Activated CD4-positive, CD25-positive, alpha-beta regulatory T cell treated with anti-CD3 and anti-CD28 coated beads, Interleukin-2, amount 50 U/mL, for 16 hours (primary cell): ENCODE measurements around the gene PRDM16.
"Not testable (repeated sequence)": the region's sequence is repeated elsewhere in the genome, so short reads cannot be mapped to it uniquely, and the experiment has no call there.

Experiments
- DNase-seq: peaks from one replicate; pipeline ENCODE4 v3.0.0-alpha.2; 2020; ENCODE audit warnings: low read depth, low spot score

The PRDM16 gene

DNA sequence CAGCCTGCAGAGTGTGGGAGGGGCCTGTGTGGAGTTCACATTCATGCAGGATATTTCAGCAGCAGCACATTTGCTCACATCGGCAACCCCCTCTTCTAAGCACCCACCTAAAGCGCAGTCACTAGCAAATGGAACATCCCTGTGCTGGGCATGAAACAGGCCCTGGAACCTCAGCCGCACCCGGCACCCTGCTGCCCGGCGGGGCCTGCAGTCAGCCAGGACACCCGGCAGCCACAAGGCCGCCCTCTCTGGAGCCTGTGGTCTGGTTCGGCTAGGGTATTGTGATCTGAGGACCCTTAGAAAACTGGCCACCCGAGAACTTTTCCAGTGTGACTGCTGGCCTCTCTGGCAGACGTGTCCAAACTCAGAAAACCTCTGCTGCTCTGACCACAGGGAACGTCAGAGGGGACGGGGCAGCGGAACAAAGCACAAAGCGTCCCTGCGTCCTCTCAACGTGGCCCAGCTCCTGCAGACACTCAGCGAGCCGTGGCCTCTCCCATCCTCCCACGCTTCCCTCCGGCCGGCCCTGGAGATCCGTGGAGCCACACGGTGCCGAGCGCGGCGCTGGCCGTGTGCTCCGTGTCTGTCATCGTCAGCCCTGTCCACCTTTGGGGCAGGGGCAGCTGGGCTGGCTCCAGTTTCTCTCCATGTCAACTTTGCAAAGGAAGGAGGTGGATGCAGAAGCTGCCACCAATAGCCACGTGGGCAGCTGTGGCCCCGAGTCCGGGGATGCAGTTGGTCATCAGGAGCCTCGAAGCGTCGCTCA lies 209.6 kb downstream of the PRDM16 start:
- no peak for DNase-seq

DNA sequence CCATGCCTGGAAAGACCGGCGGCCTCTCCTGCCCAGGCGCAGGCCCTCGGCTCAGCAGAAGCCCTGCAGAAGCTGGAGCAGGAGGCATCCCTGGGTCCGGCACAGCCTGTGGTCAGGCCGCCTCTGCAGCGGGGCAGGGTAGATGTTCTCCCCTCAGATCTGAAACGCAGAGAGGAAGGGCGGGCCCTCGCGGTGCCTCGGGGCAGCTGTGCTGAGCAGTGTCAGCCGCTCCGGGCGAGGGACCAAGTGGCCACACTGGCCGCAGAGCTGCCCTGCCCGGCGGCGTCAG lies 210.1 kb downstream of the PRDM16 start:
- DNase-seq = no peak

DNA sequence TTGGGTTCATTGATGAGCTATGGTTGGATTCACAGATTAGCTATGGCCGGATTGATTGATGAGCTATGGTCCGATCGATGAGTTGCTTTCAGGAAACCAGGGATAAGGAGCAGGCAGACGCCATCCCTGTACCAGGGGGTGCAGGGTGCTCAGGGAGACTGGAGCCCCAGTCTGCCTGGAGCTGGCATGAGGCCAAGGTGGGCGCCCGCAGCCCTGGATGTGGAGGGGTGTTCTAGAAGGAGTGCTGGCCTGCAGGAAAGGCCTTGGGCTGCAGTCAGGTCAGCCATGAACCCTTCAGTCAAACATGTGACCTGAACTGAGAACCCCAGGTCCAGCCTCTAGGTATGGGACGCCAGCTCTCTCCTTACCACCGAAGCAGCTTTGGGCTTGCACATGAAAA lies 212.7 kb downstream of the PRDM16 start:
- no peak for DNase-seq

DNA sequence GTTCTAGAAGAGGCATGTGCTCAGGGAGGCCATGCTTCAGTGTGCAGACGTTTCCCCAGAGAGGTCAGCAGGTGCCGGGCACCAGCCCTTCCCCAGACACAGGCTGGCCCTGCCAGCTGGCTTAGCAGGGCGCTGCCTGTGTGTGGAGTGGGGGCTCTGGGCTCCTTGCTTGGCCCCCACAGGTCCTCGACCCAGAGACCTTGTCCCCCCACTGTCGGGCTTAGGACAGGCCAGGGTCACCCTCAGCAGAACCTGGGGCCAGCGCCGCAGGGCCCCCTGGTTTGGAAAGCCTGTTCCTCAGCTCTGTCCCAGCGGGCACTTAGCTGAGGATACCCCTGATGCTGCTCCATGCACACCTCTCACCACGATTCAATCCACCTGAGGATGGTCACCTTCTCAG lies 213.2 kb downstream of the PRDM16 start:
- DNase-seq = no peak

DNA sequence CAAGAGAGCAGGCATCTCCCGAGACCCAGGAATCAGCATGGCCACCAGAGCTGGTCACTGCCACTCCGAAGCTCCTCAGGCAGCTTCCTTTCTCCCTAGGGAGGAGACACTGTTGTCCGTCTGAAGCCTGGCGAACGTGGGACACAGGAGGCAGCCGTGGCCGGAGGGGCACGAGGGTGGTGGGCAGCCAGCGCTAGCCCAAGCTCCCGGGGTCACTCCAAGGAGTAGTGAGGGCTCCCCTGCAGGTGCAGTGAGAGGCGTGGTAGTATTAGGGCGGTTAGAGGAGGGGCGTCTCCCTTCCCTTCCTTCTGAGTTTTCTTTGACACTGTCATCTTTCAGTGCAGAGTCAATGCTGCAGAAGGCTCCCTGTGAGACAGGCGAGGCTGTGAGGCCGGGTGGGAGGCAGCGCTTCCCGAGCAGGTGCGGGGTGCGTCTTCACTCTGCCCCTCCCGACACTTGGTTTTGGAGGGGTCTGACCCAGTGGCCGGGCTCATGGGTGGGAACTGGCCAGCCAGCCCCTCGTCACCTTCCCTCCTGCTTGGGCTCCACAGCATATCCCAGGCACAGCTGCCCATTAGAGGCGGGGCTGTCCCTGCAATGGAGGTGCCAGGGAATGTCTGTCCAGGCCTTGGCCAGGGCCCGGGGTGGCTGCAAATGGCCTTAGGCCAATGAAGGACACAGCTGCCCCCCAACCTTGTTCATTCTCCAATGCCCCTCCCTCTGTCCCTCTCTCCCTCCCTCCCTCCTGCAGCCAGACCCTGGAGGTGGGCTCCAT lies 213.8 kb downstream of the PRDM16 start:
- DNase-seq = no peak

DNA sequence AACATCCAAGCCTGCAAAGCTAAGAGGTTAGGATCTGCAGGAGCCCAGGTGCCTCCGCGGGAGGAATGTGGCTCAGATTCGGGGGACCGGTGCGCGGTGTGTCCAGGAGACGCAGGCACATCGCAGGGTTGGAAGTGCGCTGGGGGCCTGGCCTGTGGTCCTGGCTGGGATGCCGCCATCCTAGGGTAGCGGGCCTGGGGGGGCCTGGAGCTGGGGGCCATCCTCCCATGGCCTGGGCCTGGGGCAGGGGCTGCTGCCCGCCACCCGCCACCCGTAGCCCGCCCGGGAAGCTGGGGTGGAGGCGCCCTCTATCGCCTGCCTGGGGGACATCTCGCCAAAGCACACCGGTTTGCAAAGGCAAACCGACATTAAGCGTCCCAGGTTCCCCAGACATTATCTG lies 214.8 kb downstream of the PRDM16 start:
- DNase-seq = no peak

DNA sequence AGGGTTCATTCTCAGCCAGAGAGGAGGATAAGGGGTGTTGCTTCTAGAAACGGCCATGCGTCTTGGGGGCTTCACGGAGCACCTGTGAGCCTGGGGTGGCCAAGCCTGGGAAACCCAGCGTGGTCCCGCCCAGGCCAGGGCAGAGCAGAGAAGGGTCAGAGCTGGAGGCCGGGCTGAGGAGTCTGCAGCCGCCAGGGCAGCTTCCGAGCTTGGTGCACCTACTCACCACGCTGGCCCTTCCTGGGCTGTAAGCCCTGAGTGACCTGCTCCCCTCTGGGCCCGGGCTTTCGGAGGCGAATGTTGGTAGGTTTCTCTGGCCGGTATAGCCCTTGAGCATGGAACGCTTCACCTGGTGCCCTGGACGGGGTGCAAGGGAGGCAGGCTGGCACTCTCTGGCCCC lies 215.7 kb downstream of the PRDM16 start:
- DNase-seq = no peak

DNA sequence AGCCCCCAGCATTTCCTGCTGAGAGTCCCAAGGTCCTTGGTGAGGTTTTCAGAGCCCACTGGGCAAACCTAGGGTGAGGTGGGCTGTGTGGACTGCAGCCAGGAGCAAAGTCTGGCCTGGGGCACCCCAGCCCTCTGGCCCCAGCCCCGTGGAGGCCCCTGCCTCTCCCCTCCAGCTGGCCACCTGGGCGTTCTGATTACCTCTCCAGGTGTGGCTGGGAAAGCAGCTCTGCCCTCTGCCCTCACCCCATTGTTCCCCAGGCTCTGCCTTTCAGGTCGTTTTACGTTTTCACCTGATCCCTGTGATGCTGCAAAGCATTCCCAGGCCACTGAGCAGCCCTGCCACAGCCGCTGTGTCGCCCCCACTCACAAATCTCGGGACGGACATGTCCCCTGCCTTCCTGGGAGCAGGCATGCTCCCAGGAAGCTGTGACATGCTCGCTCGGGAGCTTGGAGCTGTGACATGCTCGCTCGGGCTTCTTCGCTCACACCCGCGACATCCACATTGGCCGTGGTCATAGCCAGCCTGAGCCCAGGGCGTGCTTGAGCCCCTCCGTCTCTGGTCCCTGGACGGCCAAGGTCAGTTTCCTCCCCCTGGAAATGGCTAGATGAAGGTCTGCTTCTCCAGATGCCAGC lies 216.2 kb downstream of the PRDM16 start:
- no peak for DNase-seq

DNA sequence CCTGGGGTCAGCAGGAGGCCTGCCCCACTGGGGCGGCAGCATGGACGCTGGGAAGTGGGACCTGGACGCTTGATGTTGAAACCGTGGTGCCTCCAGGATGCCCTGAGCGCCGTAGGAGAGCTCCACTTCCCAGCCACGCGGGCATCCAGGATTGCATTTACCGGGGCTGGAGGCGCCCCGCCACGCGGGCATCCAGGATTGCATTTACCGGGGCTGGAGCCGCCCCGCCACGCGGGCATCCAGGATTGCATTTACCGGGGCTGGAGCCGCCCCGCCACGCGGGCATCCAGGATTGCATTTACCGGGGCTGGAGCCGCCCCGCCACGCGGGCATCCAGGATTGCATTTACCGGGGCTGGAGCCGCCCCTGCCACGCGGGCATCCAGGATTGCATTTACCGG lies 218.1 kb downstream of the PRDM16 start:
- DNase-seq = not testable (repeated sequence)

DNA sequence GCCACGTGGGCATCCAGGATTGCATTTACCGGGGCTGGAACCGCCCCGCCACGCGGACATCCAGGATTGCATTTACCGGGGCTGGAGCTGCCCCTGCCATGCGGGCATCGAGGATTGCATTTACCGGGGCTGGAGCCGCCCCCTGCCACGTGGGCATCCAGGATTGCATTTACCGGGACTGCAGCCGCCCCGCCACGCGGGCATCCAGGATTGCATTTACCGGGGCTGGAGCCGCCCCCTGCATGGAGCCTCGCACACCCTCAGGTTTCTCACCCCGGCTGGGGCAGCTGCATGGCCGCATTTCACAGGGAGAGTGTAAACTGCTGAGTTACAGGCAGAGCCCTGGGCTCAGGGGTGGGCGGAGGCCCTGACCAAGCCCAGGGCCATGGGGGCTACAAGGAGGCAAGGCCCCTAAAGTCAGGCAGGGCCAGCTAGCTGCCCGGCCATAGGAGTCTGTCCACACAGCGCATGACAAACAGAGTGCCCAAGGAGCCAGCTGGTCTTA lies 218.7 kb downstream of the PRDM16 start:
- no peak for DNase-seq

DNA sequence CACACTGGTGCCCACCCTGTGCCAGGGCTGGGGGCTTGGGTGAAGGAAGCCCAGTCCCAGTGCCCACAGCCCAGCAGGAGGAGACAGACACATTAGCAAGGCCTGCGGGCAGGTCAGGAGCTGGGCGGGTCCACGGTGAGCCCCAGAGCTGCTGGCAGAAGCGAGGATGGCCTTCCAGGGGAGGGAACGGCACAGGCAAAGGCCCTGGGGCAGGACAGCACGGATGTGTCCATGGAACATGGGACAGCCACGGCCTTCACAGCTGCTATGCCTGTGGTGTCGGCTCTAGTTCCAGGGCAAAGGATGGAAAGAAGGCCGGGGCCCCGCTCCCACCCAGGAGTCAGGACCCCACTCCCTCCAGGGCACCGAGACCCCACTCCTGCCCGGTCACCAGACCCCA lies 220.5 kb downstream of the PRDM16 start:
- no peak for DNase-seq

DNA sequence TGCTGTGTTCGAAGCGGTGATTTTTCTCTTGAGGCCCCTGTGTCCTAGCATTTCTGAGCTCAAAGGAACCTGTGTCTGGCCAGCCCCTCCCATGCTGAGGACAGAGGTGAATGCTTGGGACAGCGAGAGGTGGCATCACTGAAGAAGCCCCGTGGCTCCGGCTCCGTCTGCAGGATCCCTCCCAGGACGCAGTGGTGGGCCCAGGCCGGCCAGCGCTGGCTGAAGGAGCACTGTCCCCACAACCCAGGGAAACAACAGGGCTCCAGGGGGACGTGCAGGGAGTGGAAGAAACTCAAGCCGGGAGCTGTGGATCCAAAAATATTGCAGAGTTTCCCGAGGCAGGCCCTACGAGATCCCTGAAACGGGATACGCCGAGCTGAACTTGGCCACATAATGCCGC lies 221.4 kb downstream of the PRDM16 start:
- no peak for DNase-seq

DNA sequence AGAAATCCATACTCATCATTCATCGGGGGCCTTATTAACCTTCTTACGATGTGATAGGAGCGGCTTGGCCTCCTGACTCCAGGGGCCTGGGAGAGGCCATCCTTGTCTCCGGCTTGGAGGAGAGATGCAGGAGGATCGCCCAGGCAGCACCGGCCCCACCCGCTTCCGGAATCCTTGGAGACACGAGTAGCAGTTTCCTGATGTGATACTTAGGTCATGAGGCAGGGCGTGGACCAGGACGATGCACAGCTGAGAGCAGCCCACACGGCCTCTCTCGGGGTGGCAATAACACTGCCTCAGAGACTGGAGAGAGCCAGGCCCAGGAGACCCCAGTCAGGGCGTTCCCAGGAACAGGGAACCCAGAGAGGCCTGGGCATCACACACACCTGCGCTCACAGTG lies 221.9 kb downstream of the PRDM16 start:
- DNase-seq = no peak

DNA sequence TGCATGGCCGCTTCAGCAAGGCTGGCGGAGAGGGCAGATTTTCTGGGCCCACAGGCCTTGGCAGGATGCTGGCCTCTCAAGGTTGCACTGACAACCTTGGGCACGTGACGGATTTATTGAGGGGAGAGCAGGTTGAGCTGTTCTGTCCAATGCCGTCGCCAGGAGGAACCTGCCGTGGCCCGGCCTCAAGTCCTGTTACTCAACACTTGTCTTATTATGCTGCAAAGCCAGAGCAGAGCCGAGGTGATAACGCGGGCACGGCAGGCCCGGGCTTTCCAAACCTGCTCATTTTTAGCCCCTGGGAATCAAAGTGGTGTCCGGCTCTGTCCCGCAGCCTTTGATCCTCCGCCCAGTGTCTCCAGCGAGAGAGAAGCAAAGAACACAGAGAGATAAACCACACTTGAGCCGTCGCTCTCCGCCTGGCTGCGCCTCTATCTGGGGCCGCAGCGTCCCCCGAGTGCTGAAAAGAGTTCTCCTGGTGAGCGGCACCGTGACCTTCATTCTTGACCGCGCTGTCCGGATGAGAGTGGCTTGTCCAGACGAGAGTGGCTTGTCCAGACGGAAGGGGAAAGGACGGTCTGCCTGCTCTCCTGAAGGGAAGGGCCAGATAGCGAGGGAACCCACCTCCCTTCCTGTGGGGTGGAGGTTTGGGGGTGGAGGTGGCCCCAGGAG lies 223.2 kb downstream of the PRDM16 start:
- DNase-seq = no peak

DNA sequence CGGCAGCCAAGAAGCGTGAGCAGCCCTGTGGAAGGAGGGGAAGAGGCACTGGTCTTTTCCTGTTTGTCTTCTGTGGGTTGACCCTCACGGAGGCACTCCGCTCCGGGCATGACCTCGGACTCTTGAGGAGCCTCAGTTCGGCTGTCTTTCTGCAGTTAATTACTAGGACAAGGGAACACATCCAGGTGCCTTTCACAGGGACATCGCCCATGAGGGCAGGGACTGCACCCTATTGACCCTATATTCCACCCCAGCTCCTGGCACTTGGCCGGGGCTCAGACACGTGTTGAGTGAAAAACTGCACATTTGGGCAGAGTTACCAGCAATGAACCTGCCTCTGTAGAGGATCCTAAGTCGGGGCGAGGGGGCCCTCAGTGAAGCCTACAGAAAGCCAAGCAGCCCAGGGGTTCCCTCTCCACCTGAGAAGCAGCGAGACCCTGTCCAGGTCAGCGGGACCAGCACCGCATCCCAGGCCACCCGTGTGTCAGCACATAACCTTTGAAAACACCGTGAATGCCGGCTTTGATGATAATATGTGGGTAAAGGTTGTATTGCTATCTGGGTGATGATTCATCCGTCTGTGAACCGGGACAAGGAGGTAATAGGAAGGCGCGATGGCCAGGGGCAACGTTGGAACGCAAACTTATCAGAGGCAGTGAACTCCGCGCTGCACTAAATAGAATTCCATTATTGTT lies 224.0 kb downstream of the PRDM16 start:
- DNase-seq = no peak

DNA sequence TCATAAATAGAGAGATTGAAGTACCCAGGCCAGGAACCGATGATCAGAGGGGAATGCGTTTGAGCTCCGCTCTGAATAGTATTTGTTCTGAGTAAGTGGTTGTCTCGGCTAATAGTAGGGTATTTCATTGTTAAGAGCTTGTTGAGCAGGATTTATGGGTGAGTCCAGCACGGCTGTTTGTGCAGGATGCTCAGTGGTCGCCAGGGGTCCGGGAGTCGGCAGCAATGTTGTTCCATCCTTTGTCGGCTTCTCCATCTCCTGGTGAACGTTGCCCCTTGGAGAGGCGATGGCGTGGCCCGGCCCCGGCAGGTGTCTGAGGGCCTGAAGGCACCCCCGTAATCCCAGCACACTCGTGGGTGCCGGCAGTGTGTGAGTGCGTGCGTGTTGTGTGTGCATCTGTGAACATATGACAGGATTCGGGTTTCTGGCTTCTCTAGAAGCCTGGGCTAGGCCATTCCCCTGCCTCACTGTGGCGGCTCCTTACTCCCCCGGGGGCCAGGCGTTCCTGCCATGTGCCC lies 224.6 kb downstream of the PRDM16 start:
- no peak for DNase-seq

DNA sequence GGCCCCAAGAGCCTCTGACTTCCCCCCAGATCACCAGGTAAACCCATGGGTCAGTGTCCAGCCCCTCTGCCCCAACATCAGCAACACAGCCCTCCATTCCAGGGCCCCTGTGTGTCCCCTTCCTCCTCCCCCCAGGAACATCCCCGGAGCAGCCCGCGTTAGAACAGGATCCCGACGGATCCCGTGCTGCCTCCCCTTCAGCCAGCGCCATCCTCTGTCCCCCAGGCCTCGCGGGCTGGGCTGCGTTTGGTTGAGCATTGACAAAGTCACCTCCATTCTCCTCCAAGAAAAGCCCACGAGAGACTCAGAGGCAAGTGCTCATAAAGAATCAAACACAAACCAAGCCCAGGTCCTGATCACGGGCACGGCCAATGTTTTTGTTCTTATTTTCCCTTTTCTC lies 225.4 kb downstream of the PRDM16 start:
- no peak for DNase-seq

DNA sequence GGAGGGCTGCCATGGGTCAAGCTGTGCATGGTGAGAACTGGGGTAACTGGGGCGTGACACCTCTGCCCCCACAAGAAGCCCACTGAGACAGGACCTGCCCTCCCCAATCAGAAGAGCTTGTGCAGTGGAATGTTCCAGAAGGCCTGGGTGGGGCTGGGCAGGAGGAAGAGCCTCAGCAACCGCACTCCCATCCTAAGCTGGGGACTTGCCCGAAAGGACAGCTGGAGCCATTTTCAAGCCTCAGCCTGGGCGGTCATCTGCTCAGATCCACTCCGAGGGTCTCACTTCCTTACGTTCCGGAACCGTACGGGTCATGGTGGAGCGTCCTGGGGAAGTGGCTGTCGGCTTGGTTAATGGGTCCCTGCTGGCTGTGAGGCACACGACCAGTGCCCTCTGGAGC lies 226.8 kb downstream of the PRDM16 start:
- no peak for DNase-seq

DNA sequence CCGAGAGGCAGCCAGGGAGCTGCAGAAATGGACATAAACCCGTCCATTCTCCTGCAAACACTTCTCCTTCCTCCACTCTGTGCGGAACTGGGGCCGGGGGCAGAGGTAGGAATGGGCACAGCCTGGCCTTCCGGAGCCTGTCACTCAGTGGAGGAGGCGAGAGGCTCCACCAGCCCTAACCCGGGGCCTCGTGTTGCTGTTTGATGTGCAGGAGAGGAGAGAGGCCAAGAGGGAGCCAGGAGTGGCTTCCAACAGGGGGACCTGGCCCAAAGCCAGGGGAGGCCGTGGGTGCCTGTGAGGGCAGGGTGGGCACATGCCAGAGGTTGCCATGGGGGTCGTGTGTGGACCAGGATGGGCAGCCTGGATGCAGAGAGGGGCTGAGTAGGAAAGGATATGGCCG lies 227.3 kb downstream of the PRDM16 start:
- no peak for DNase-seq

DNA sequence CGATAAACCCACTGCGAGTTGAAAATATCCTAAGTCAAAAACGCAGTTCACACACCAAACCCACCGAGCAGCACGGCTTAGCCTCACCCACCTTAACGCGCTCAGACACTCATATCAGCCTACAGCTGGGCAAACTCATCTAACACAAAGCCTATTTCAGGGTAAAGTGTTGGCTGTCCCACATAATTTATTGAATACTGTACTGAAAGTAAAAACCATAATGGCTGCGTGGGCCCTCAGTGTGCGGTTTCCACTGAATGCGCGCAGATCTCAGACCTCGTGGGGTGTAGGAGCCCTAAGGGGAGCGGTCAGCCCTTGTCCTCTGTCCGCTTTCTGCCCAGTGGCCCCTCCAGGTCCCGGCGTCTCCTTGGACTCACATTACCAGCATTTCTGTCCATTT lies 227.8 kb downstream of the PRDM16 start:
- DNase-seq = no peak

DNA sequence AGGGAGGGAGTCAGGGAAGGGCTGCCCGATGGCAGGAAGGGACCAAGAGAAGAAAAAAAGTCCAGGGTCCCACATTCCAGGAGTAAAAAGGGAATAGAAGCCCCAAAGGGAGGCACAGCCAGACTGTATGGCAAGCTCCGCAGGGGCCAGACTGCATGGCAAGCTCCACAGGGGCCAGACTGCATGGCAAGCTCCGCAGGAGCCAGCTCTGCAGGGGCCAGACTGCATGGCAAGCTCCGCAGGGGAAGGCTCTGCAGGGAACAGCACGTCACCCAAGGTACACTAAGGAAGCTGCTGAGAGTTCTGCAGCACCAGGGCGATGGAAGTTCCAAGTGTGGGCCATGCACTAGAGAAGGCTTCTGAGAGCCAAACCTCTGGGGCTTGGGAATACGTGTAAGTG lies 228.8 kb downstream of the PRDM16 start:
- DNase-seq = no peak
